Right lobe of liver (tissue), 6 donors: Measurements from ENCODE around the gene KCNS3. TPM values are rescaled to one million over a fixed set of nuclear protein-coding genes. Genes with fewer than 3 reads are reported as not detected.
A peak's percentile ranks its signal among the peaks of the same experiment; 100 is the strongest.

ENCODE experiments used
- ATAC-seq, 4 donors: fragments of 200-7000 bp; cut with Tn5 transposase; one replicate each; pipeline ENCODE4 v1.9.1; 2020; ENCODE audit warnings: mild to moderate bottlenecking in 4 of 4, moderate library complexity in 4 of 4
- DNase-seq, 3 donors: peaks; one replicate each; pipeline ENCODE4 v3.0.0-alpha.2; 2020
- H3K27ac ChIP-seq, 3 donors: fragments of 200-600 bp; one replicate each; pipeline ENCODE4 v1.8.0; 2022
- H3K27me3 ChIP-seq, 2 donors: fragments of 200-600 bp; one replicate each; pipeline ENCODE4 v1.8.0; 2022
- H3K36me3 ChIP-seq, 4 donors: fragments of 200-600 bp; sonication (generic) in 1 of 4; one replicate each; pipeline versions ENCODE4 v1.5.1 to v1.8.0; 2017 to 2022; ENCODE audit warnings: control low read depth in 1 of 4
- H3K4me1 ChIP-seq, 4 donors: fragments of 200-600 bp; sonication (generic) in 1 of 4; one replicate each; pipeline versions ENCODE4 v1.5.1 to v1.8.0; 2017 to 2022; ENCODE audit warnings: control low read depth in 1 of 4
- H3K4me3 ChIP-seq, 3 donors: fragments of 200-600 bp; one replicate each; pipeline ENCODE4 v1.8.0; 2022
- H3K9me3 ChIP-seq, 4 donors: fragments of 200-600 bp; sonication (generic) in 1 of 4; one replicate each; pipeline versions ENCODE4 v1.5.1 to v1.8.0; 2017 to 2022; ENCODE audit warnings: control low read depth in 1 of 4
- POLR2A ChIP-seq: fragments of 450-650 bp; IDR thresholded peaks from one replicate; pipeline ENCODE4 v1.6.1; 2017; ENCODE audit warnings: antibody characterized with exemption, mild to moderate bottlenecking
- WGBS: methylation state at CpG from one replicate; pipeline ENCODE4 v1.1.6; 2018; ENCODE audit warnings: low coverage, low lambda C conversion rate; ENCODE audit not compliant: insufficient coverage; ENCODE audit errors: missing lambda C conversion rate; 5-methylcytosine and 5-hydroxymethylcytosine counted together
- intact Hi-C, 2 donors: fragments of 100-400 bp; cut with DNase I; formaldehyde crosslinking; loops; one replicate each; pipeline versions ENCODE4 v1.11.2 to v1.14.1; 2022
- total RNA-seq, 6 experiments: library from RNA; depleted of rRNA in 2 of 6; stranded (reverse); fragments of >200 nt in 2 of 6; fragmentation: NEBNext Ultra II Directional in 3 of 6; extraction: Animal tissue kit (Norgen Biotek cat#: 25700) in 3 of 6; gene quantifications; one replicate each; pipeline versions ENCODE4 v1.1.0 to v1.2.4, GENCODE V29; 2016 to 2023
- TF ChIP-seq, protein P1 (sequence below), 4 donors: fragments of 200-600 bp in 3 of 4; fragments of 450-650 bp in 1 of 4; IDR thresholded peaks; one replicate each; pipeline versions ENCODE4 v1.5.1 to v1.8.0; 2016 to 2022; ENCODE audit warnings: antibody characterized with exemption in 4 of 4, mild to moderate bottlenecking in 2 of 4
- donor health status: DM: no; HTN: yes; CAD: no.
- donor health status: DM: no; HTN: no; CAD: no.
- donor health status: DM: no; HTN: no; CAD: no.
- donor health status: DM: no; HTN: yes; CAD: no.
- donor health status: DM: no; HTN: yes; CAD: no.

Gene KCNS3
- total RNA-seq, 6 experiments from 2014 or later, result 1.3 to 6.8 (median 2.9) TPM

DNA sequence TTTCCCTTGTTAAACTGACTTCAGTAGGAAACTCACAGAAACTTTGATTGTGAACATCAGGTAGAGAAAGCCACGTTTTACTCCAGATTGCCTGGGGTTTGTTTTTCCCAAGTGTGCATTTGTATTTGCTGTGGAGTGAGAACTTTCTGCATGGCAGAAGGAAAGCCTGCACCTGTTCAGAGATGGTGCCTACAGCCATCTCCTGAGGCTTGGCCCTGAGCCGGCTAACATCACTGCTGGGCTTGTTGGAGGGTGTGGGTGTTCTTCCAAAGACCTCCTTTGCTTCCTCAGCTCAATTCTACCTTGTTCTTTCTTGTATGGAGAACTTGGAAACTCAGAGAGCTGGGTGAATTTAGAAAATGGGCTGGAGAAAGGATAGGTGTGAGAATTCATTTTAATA lies 16.1 kb downstream of the KCNS3 start:
- Histone ChIP-seq H3K36me3 (no peaks in the 10 kb centered on the region), H3K4me1 (no peaks in the 10 kb centered on the region), H3K27me3 (no peaks in the 10 kb centered on the region), H3K27ac (no peak overlapping the region), H3K4me3 (no peak overlapping the region), H3K9me3 (no peaks in the 10 kb centered on the region)
- intact Hi-C loops, result no loop called here
- no peak for TF ChIP-seq POLR2A
- TF ChIP-seq, protein P1, sequence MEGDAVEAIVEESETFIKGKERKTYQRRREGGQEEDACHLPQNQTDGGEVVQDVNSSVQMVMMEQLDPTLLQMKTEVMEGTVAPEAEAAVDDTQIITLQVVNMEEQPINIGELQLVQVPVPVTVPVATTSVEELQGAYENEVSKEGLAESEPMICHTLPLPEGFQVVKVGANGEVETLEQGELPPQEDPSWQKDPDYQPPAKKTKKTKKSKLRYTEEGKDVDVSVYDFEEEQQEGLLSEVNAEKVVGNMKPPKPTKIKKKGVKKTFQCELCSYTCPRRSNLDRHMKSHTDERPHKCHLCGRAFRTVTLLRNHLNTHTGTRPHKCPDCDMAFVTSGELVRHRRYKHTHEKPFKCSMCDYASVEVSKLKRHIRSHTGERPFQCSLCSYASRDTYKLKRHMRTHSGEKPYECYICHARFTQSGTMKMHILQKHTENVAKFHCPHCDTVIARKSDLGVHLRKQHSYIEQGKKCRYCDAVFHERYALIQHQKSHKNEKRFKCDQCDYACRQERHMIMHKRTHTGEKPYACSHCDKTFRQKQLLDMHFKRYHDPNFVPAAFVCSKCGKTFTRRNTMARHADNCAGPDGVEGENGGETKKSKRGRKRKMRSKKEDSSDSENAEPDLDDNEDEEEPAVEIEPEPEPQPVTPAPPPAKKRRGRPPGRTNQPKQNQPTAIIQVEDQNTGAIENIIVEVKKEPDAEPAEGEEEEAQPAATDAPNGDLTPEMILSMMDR (IDR thresholded peaks at IDR 0.05), result no peak
- DNase-seq (no peak), ATAC-seq (no peak)
- WGBS, result 25% methylated on average over 2 of the region's 2 CpGs

DNA sequence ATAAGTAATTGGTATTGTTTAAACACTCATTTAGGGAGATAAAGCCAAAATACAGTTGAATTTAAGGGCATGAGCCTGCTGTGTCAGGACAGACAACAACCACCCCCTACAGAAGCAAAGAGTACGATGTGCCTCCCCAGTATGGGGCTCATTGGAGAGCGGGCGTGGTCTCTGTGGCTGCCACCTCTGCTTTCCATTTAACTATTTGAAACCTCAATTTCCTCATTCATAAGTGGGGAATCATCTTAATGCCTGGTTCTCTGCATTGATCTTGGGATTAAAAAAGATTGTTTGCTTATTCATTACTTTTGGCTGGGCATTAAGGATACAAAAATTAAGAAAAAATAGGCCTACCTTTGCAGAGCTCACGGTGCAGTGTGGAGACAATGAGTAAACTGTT lies 21.4 kb downstream of the KCNS3 start:
- Histone ChIP-seq H3K4me3 (no peak overlapping the region), H3K9me3 (no peaks in the 10 kb centered on the region), H3K27me3 (no peaks in the 10 kb centered on the region), H3K36me3 (no peaks in the 10 kb centered on the region), H3K27ac (no peak overlapping the region), H3K4me1 (no peaks in the 10 kb centered on the region)
- ATAC-seq (no peak), DNase-seq (no peak)
- intact Hi-C loops, result no loop called here
- TF ChIP-seq, protein P1 (IDR thresholded peaks at IDR 0.05), result no peak
- TF ChIP-seq POLR2A, result no peak
- WGBS, result 61% methylated on average over 4 of the region's 4 CpGs

DNA sequence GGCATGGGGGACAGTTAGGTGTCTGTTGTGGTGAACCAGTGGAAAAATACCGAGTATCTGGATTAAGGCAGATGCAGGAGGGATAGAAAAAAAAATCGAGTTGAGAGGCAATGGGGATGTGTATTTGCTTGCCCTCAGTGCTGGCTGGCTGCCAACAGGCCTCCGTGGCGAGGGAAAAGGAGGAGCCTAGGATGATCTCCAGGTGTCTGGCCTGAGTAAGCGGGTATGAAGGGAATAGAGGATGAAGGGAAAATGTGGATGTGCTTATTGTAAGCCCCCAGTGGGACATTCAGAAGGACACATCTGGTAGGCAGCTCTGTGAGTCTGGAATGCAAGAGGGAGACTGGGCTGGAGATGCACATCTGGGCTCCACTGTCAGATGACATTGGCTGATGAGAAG lies 22.8 kb downstream of the KCNS3 start:
- ATAC-seq (no peak), DNase-seq (peak in 1 of 3 donors; percentile 29)
- Histone ChIP-seq H3K27me3 (no peaks in the 10 kb centered on the region), H3K9me3 (no peaks in the 10 kb centered on the region), H3K36me3 (no peaks in the 10 kb centered on the region), H3K4me3 (no peak overlapping the region), H3K27ac (no peak overlapping the region), H3K4me1 (no peaks in the 10 kb centered on the region)
- 34% methylated on average over 5 of the region's 5 CpGs for WGBS
- intact Hi-C loops, result no loop called here
- TF ChIP-seq, protein P1 (IDR thresholded peaks at IDR 0.05), result no peak
- no peak for TF ChIP-seq POLR2A

DNA sequence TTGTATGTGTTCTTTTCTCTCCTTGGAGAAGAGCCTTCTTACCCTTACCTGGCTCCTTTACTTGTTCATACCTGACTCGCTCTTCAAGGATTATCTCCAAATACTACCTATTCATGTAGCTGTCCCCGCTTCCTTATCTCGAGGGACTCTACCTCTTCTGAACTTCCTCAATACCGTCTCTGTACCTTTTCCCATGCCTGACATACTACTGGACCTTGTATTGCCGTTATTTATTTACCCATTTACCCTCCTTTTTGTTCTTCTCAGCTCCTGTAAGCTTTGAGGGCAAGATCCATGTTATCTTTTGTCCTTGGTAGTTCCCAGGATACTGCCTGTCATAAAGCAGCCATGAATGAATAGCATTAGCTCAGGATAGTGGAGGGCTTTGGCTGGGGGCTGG lies 32.5 kb downstream of the KCNS3 start:
- TF ChIP-seq, protein P1 (IDR thresholded peaks at IDR 0.05), result no peak
- no peak for TF ChIP-seq POLR2A
- no peak overlapping the region for H3K4me3 ChIP-seq
- intact Hi-C loops, result no loop called here
- H3K27me3 ChIP-seq, result no peaks in the 10 kb centered on the region
- no peaks in the 10 kb centered on the region for H3K9me3 ChIP-seq
- no peak overlapping the region for H3K27ac ChIP-seq
- ATAC-seq (no peak), DNase-seq (no peak)
- no peaks in the 10 kb centered on the region for H3K36me3 ChIP-seq
- peaks cover 0 to 5% (median 0%) of the 10 kb centered on the region in 4 donors for H3K4me1 ChIP-seq
- 69% methylated on average over 5 of the region's 5 CpGs for WGBS
